Activated naive CD8-positive, alpha-beta T cell treated with anti-CD3 and anti-CD28 coated beads, Interleukin-2, amount 50 U/mL, for 24 hours (primary cell): ENCODE measurements around the gene KCNN1.
"Not testable (repeated sequence)": the region's sequence is repeated elsewhere in the genome, so short reads cannot be mapped to it uniquely, and the experiment has no call there.

Experiments used
- ATAC-seq: fragments of 150-1000 bp; cut with Tn5 transposase; one replicate; pipeline ENCODE4 v1.10.0; 2021
- DNase-seq: peaks from one replicate; pipeline ENCODE4 v3.0.0; 2021
- H3K27ac Mint-ChIP-seq: one replicate; pipeline ENCODE4 v1.8.0; 2021; ENCODE audit warnings: mild to moderate bottlenecking, mixed read lengths
- H3K27me3 Mint-ChIP-seq: one replicate; pipeline ENCODE4 v1.8.0; 2021; ENCODE audit warnings: mixed read lengths
- H3K36me3 Mint-ChIP-seq: one replicate; pipeline ENCODE4 v1.8.0; 2021; ENCODE audit warnings: low read depth, mixed read lengths
- H3K4me1 Mint-ChIP-seq: one replicate; pipeline ENCODE4 v1.8.0; 2021; ENCODE audit warnings: mixed read lengths
- H3K4me3 Mint-ChIP-seq: one replicate; pipeline ENCODE4 v1.8.0; 2021; ENCODE audit warnings: mild to moderate bottlenecking, moderate library complexity, mixed read lengths
- H3K9me3 Mint-ChIP-seq: one replicate; pipeline ENCODE4 v1.8.0; 2021; ENCODE audit warnings: mixed read lengths

The KCNN1 gene

GRCh38 chr19:17998827-17999150 is 31.9 kb downstream of the KCNN1 start:
- peaks cover 9% of the 10 kb centered on the region for H3K36me3 Mint-ChIP-seq
- H3K27ac Mint-ChIP-seq = no peak overlapping the region
- peaks cover 22% of the 10 kb centered on the region for H3K4me1 Mint-ChIP-seq
- no peaks in the 10 kb centered on the region for H3K9me3 Mint-ChIP-seq
- DNase-seq (no peak), ATAC-seq (no peak)
- no peak overlapping the region for H3K4me3 Mint-ChIP-seq
- peaks cover 1% of the 10 kb centered on the region for H3K27me3 Mint-ChIP-seq

- peaks cover under 1% of the 10 kb centered on the region for H3K27me3 Mint-ChIP-seq
- H3K27ac Mint-ChIP-seq = peak overlapping the region; percentile 93
- DNase-seq = no peak
Observed at GRCh38 chr19:17999684-18000479, 33.0 kb downstream of the KCNN1 start.

GRCh38 chr19:18000480-18000914 is 33.6 kb downstream of the KCNN1 start:
- ATAC-seq = no peak
- Mint-ChIP-seq H3K4me1 (peaks cover 22% of the 10 kb centered on the region), H3K9me3 (no peaks in the 10 kb centered on the region), H3K4me3 (peak overlapping the region; percentile 76), H3K27ac (peak overlapping the region; percentile 93), H3K27me3 (no peaks in the 10 kb centered on the region), H3K36me3 (peaks cover 9% of the 10 kb centered on the region)
- DNase-seq = no peak

More at GRCh38 chr19:17999684-18000479, 33.0 kb downstream of the KCNN1 start:
- ATAC-seq = no peak
- peaks cover 22% of the 10 kb centered on the region for H3K4me1 Mint-ChIP-seq
- peak overlapping the region; percentile 76 for H3K4me3 Mint-ChIP-seq
- no peaks in the 10 kb centered on the region for H3K9me3 Mint-ChIP-seq
- H3K36me3 Mint-ChIP-seq = peaks cover 9% of the 10 kb centered on the region

DNA sequence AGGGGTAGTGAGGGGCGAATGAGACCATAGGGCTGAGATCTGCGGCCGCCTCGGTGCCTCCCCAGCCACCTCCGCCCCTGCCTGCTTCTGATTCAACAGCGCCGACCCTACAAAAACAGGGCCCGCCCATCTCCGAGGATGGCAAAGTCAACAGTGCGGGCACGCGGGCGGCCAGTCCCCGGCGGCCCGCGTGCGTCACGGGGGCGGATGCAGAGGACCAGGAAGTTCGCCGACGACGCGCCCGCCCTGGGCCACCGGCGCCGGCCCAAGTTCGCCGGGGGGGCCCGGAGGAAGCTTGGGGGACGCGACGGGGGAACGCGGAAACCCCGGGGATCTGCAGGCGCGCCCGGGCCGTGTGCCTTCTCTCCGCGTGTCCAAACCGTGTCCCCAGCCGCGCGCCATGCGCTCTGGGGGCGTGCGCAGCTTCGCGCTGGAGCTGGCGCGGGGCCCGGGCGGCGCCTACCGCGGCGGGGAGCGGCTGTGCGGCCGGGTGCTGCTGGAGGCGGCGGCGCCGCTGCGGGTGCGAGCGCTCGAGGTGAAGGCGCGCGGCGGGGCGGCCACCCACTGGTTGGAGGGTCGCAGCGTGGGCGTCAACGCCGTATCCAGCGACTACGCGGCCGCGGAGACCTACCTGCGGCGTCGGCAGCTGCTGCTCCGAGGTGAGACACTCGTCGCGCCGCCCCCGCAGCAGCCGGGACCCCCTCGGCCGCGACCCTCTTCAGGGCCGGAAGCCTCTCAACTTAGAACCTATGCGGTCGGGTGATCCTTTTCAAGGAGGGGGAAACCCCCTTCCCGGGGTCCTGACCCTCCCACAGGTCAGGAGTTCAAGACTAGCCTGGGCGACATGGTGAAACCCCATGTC is 34.2 kb downstream of the KCNN1 start:
- H3K27me3 Mint-ChIP-seq = no peaks in the 10 kb centered on the region

DNA sequence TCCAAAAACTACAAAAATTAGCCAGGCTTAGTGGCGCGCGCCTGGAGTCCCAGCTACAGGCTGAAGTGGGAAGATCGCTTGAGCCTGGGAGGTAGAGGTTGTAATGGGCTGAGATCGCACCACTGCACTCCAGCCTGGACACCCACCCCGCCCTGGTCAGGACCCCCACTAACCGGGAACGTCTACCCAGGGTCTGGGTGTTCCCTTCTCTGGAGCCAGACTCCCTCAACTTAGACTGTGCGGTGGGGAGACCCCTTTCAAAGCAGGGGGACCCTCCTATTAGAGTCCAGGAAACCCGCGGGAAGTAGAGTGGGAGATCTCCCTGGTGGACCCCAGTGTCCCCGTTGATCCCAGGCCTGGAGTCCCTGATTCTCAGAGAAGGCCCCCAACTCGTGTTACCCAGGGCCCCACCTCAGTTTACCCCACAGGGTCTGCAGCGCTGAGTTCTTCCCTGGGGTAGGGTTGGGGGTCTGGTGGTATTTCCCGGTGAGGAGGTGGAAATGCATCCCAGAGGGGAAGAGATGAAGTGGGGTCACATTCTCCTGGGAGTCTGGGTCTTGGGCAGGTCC is 35.0 kb downstream of the KCNN1 start:
- Mint-ChIP-seq H3K36me3 (peaks cover 11% of the 10 kb centered on the region), H3K27ac (peak overlapping the region; percentile 89), H3K4me3 (peak overlapping the region; percentile 88), H3K27me3 (no peaks in the 10 kb centered on the region), H3K9me3 (no peaks in the 10 kb centered on the region), H3K4me1 (peaks cover 22% of the 10 kb centered on the region)
- ATAC-seq (no peak), DNase-seq (no peak)

More for the DNA sequence above, 34.2 kb downstream of the KCNN1 start:
- peaks cover 9% of the 10 kb centered on the region for H3K36me3 Mint-ChIP-seq
- H3K27ac Mint-ChIP-seq = peak overlapping the region; percentile 93
- peak; percentile 94 for DNase-seq
- H3K9me3 Mint-ChIP-seq = no peaks in the 10 kb centered on the region
- peak; percentile 86 for ATAC-seq
- H3K4me1 Mint-ChIP-seq = peaks cover 22% of the 10 kb centered on the region
- H3K4me3 Mint-ChIP-seq = peak overlapping the region; percentile 88

DNA sequence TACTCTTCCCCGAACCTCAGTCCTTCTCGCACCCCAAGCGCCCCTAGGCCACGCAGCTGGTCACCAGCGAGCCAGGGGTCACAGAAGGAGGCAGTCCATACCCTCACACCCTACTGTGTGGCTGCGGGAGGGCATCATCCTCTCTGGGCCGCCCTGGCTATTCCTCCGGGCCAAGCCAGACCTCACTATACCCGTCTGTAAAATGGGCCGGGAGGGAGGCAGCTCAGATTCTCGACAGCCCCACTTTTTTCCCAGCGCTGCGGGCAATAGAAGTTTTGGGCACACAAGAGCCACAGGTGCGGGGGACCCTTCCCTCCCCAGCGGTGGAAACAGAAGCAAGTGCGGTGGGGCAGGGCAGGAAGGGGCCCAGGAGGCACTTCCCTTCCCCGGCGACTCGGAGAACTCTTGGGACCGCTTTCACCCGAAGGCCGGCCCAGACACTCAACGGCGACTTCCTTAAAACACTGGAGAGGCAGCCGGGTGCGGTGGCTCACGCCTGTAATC is 35.5 kb downstream of the KCNN1 start:
- H3K4me3 Mint-ChIP-seq = peak overlapping the region; percentile 88
- DNase-seq (peak; percentile 35), ATAC-seq (no peak)
- H3K27me3 Mint-ChIP-seq = no peaks in the 10 kb centered on the region
- H3K27ac Mint-ChIP-seq = peak overlapping the region; percentile 42
- H3K9me3 Mint-ChIP-seq = no peaks in the 10 kb centered on the region
- H3K36me3 Mint-ChIP-seq = peaks cover 14% of the 10 kb centered on the region
- H3K4me1 Mint-ChIP-seq = peaks cover 27% of the 10 kb centered on the region

GRCh38 chr19:18005750-18006149 is 38.8 kb downstream of the KCNN1 start:
- not testable (repeated sequence) for H3K27me3 Mint-ChIP-seq, H3K4me3 Mint-ChIP-seq, H3K27ac Mint-ChIP-seq, DNase-seq, ATAC-seq, H3K9me3 Mint-ChIP-seq
- Mint-ChIP-seq H3K36me3 (peaks cover 25% of the 10 kb centered on the region), H3K4me1 (peaks cover 34% of the 10 kb centered on the region)

DNA sequence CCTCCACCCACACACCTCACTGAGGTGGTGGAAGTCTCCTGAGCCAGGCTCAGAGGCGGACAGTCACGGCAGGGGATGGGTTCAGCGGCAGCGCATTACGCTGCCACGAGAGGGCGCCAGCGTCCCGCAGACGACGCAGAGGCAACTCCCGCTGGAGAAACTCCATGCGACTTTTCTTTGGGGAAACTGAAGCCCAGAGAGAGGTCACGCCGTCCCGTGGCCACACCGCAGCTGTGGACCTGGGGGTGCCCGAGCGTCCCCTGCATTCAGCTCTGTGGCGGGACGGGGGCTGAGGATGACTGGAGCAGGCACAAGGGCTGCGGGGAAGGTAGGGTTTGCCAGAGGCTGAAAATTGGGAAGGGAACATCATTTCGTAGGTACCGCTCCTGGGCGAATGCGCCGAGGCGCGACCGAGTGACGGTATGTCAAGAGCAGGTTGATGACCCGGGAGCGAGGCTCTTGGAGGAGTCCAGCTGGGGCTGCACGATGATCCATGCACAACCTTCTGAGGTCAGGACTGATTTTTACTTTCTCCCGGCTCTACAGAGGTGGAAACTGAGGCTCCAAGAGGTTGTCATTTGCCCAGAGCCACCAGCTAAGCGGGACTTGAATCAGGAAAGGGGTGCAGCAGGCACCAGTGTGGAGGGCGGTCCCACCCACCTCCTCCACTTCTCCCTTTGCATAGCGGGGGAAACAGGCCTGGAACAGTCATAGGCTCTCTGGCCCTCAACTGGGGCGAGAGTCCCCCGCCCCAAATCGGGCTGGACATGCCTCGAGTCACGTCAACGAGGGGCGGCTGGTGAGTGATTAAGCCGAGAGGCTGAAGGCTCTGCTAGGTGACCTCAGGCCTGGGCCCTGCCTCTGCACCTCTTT is 40.4 kb downstream of the KCNN1 start:
- Mint-ChIP-seq H3K27me3 (no peaks in the 10 kb centered on the region), H3K4me3 (peak overlapping the region; percentile 83), H3K27ac (peak overlapping the region; percentile 85), H3K4me1 (peaks cover 35% of the 10 kb centered on the region), H3K9me3 (no peaks in the 10 kb centered on the region), H3K36me3 (peaks cover 30% of the 10 kb centered on the region)
- DNase-seq = peak; percentile 86
- peak; percentile 64 for ATAC-seq

DNA sequence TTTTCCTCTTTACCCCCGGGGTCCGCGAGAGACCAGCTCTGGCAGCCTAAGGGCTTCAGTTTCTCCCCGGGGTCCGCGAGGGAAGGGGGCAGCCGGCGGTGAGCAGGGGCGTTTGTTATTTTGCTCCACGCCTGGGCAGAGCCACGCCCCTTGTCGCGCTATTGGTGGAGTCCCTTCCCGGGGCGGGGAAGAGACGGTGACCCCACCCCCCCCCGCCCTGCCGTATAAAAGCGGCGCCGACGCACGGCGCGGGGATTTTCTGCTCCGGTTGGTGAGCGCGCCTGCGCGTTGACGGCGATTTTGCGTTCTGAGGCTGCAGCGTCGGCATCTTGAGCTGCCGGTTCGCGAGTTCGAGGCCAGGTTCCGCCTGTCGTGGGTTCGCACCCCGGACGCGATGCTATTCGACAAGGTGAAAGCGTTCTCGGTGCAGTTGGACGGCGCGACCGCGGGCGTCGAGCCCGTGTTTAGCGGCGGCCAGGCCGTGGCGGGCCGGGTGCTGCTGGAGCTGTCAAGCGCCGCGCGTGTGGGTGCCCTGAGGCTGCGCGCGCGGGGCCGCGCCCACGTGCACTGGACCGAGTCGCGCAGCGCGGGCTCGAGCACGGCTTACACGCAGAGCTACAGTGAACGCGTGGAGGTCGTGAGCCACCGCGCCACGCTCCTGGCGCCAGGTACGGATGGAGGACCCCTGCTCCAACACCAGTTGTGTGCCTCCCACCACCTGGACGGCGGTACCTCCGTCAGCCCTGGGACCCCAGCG is 41.2 kb downstream of the KCNN1 start, which contains the start of gene ARRDC2:
ARRDC2 (plus strand) TSS at position 254 of the 757 bp plus-strand sequence; CDS start at position 395, 141 bp downstream.
- Mint-ChIP-seq H3K36me3 (peaks cover 29% of the 10 kb centered on the region), H3K27ac (peak within 1 kb of the TSS; percentile 85), H3K9me3 (no peaks in the 10 kb centered on the region), H3K27me3 (no peaks in the 10 kb centered on the region), H3K4me3 (peak within 1 kb of the TSS; percentile 83), H3K4me1 (peaks cover 35% of the 10 kb centered on the region)
- ATAC-seq (peak; percentile 78), DNase-seq (peak; percentile 89)

DNA sequence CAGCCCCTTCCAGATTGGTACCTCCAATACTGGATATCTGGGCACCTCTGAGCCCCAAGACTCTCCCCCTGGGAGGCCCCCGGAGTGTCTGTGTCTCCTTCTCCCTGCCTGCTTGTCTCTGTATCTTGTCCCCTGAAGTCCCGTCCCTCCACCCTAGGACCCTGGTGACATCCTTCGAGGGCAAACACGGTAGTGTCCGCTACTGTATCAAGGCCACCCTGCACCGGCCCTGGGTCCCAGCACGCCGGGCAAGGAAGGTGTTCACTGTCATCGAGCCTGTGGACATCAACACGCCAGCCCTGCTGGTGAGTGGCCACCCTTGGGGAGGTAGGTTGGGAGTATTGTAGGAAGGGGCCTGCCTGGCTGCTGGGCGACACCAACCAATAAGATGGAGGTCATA is 41.9 kb downstream of the KCNN1 start:
- DNase-seq (no peak), ATAC-seq (no peak)
- Mint-ChIP-seq H3K4me3 (peak overlapping the region; percentile 82), H3K4me1 (peaks cover 40% of the 10 kb centered on the region), H3K9me3 (no peaks in the 10 kb centered on the region), H3K36me3 (peaks cover 33% of the 10 kb centered on the region), H3K27me3 (no peaks in the 10 kb centered on the region), H3K27ac (peak overlapping the region; percentile 77)

- no peak overlapping the region for H3K27ac Mint-ChIP-seq
- peak; percentile 22 for ATAC-seq
- peaks cover 40% of the 10 kb centered on the region for H3K36me3 Mint-ChIP-seq
- peaks cover 47% of the 10 kb centered on the region for H3K4me1 Mint-ChIP-seq
- H3K4me3 Mint-ChIP-seq = peak overlapping the region; percentile 82
- no peaks in the 10 kb centered on the region for H3K9me3 Mint-ChIP-seq
- DNase-seq = peak; percentile 40
- no peaks in the 10 kb centered on the region for H3K27me3 Mint-ChIP-seq
Observed at GRCh38 chr19:18009412-18010066, 42.6 kb downstream of the KCNN1 start.

GRCh38 chr19:18010149-18010548 is 43.2 kb downstream of the KCNN1 start:
- Mint-ChIP-seq H3K4me1 (peaks cover 51% of the 10 kb centered on the region), H3K27ac (no peak overlapping the region), H3K9me3 (no peaks in the 10 kb centered on the region), H3K36me3 (peaks cover 43% of the 10 kb centered on the region), H3K4me3 (no peak overlapping the region), H3K27me3 (no peaks in the 10 kb centered on the region)
- ATAC-seq (no peak), DNase-seq (no peak)
